Transverse colon (tissue), 3 donors: ENCODE results near the gene KRTAP4-4.

Source experiments
- CTCF ChIP-seq, 5 experiments: fragments of 200-600 bp in 3 of 5; fragments of 450-650 bp in 2 of 5; sonication (generic) in 3 of 5; IDR thresholded peaks; 1 replicate in 2 of 5; 2 replicates in 3 of 5; pipeline ENCODE4 v1.5.1; 2016 to 2017; ENCODE audit warnings: antibody characterized with exemption in 5 of 5, inconsistent platforms in 3 of 5, mild to moderate bottlenecking in 2 of 5, moderate library complexity in 1 of 5
- EP300 ChIP-seq: sonication (generic); formaldehyde crosslinking; IDR thresholded peaks from one replicate; pipeline ENCODE4 v1.6.1; 2017; ENCODE audit warnings: antibody characterized with exemption, low read depth

- no peak for TF ChIP-seq CTCF (IDR thresholded peaks at IDR 0.05)
- TF ChIP-seq EP300, result no peak
Measured at GRCh38 chr17:41118721-41119120, 41.8 kb downstream of the KRTAP4-4 start.
